Measurements from ENCODE around the gene OSBP2.

OSBP2 gene

DNA sequence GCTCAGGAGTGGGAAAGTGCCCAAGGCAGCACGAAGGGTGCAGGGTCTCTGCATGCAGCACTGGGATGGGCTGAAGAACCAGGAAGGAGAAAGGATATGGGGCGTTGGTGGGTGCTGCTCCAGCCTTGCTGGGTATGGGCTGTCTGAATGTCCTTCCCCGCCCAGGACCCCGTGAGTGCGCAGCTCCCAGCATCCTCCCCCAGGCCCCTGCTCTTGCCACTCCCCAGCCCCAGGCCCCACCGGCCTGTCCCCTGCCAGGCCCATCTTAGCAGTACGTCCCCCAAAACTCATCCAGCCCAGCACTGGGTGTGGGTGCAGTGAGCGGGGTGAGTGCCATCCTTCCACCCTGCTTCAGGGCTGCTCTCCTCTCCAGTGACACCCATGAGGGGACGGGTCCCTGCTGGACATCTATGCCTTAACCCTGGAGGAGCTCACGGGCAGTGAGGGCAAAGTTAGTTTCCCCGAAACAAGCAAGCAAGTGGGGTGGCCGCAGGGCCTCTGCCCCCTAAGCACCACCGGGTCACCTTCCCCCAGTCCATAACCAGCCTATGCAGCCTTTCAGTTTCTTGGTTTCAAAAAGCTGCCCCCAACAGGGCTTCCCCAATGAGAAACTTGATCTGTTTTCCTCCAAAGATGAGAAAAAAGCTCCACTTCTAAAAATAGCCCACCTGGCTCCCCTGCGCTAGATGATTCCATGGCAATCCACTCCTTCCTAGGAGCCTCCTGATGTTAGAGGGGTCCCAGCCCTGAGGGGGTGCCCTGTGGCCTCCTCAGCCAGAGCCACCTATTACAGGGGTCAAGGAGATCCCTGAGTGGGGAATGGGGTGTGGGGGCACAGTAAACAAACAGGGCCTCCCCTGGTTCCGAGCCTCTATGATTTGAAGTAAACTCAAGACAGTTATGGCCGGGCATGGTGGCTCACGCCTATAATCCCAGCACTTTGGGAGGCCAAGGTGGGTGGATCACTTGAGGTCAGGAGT is 170.1 kb downstream of the OSBP2 start:
- in situ Hi-C loops (cut with MboI; ENCODE audit: low sequenced_read_pairs), result no loop called here

DNA sequence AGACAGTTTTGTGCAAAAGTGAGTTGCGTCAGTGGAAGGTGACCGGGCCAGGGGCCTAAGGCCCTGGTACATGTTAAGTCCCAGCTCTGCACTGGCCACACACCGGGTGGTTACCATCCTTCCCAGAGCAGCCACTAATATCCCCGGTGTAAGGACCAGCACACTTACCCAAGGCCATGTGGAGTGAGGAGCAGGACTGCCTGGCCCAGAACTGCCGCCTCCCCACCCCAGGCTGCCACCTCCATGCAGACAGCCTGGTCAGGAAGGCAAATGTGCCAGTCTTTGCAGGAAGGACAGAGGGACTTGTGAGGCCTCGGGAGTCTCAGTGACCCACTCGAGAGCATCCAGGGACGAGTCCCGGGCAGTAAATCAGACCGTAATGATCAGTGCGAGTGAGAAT is 171.0 kb downstream of the OSBP2 start:
- in situ Hi-C loops (cut with MboI; ENCODE audit: low sequenced_read_pairs), result no loop called here

DNA sequence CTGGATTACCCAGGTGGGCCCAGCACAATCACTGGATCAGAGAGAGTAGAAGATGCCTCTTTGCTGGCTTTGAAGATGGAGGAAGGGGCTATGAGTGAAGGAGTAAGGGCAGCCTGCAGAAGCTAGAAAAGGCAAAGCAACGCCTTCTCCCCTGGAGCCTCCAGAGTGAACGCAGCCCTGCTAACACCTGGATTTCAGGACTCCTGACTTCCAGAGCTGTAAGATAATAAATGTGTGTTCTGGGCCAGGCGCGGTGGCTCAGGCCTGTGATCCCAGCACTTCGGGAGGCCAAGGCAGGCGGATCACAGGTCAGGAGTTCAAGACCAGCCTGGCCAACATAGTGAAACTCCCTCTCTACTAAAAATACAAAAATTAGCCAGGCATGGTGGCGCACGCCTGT is 171.5 kb downstream of the OSBP2 start:
- in situ Hi-C loops (cut with MboI; ENCODE audit: low sequenced_read_pairs), result no loop called here

DNA sequence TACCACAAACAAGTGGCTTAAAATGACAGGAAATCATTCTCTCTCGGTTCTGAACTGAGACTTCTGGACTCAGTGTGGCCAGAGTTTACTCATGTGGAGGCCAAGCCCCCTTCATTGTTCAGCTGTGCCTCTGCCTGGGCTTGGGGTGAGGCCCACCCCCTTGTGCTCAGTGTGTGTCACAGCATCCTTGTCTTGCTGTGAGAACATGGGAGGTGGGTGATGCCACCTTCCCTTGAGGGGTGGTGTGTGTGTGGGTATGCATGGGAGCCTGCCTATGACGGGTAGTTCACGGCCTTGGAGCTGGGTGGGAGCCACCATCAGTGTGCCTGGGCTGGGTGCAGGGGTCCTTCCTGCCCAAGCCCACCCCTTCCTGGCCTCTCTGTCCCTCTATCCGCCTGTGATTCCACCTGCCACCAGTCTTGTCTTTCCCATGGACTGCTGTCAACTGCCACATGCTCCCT is 172.2 kb downstream of the OSBP2 start:
- in situ Hi-C loops (cut with MboI; ENCODE audit: low sequenced_read_pairs), result no loop called here

DNA sequence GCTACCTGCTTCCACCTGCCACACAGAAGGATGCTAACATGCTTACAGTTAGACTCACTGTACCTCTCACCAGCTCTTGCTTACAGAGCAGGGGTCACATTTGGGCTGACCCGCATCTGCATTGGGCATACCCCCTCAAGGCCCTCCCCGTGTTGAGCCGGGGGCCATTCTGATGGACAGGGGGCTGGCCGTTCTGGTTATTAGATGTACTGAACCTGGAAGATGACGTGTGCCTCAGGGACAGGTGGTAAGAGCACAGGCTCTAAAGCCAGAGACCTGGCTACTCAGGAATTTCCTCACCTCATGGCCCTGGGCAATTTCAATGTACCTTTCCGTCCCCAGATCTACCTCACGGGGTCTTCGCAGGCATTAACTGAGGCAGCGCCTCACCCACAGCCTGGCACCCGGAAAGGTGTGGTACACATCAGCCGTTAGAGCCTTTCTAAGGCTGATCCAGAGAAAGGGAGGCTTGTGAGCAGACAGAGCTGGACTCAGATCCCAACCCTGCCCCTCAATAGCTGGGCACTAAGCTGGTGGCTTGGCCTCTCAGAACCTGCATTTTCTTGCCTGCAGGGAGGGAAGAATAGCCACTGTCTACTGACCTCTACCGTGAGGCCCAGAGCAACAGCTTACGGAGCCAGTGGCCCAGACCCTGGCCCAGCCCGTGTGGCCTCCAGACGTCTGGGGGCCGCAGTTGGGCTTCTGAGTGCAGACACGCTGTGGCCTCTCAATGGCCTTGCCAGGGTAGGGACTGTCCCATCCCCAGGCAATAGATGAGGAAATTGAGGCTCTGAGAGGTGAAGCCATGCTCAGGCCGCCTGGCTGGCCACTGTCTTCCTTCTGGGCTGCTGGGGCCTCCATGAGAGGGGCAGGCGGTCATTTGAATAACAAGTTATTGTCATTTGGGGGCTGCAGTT is 173.3 kb downstream of the OSBP2 start:
- in situ Hi-C loops (cut with MboI; ENCODE audit: low sequenced_read_pairs), result no loop called here

DNA sequence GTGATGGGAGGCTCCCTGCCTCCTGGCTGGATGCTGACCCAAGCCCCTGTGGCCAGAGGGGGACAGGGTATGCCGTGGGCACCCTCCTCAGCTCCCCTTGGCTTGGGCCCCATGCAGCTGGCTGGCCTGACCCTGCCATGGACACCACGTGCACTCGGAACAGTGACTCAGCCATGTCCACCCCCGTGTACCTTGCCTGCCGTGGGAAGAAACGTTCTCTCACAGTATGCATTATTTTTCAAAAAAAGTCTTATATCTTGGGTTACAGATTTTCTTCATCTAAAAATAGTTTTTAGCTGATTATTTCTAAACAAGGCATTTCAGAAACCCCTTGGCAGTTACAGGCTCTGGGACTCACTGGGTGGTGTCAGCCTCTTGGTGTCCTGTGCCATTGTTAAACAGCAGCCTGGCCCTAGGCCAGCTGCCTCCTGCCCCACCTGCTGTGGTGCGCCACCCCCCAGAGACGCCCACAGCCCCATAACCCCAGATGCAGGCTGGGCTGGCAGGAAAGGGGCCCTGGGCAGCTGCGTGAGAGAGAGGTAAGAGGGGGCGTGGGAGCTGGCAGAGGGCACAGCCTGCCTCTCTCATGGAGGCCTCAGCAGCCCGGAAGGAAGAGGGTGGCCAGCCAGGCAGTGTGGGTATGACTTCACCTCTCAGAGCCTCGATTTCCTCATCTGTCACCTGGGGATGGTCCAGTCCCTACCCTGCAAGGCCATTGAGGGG is 174.2 kb downstream of the OSBP2 start:
- in situ Hi-C loops (cut with MboI; ENCODE audit: low sequenced_read_pairs), result no loop called here

DNA sequence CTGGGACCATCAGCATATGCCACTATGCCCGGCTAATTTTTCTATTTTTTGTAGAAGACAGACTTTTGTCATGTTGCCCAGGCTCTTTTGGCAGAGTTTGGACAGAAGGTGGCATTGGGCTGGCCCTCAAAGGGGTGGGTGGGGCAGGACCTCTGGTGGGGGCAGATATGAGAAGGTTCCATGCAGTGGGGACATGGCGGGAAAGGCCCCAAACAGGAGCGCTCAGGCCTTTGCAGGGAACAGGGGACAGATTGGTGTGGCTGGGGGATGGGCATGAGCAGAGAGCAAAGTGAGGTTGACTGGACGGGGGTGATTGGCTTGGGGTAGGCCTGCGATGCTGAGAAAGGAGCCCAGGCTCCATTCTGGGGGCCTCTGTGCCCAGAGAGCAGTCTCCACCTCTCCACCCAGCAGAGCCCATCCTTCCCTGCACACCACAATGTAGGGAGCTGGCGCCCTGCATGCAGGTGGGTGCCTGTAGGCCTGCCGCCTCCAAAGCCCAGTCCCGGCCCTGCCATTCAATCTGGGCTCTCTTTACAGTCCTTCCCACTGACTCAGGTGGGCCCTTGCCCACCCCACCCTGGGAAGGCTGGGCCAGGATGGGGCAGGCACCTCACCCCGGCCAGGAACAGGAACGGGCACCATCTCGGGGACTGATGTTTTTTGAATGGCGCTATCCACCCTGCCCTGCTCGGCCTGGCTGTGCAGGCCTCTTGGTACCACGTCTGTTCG is 175.2 kb downstream of the OSBP2 start:
- in situ Hi-C loops (cut with MboI; ENCODE audit: low sequenced_read_pairs), result no loop called here

DNA sequence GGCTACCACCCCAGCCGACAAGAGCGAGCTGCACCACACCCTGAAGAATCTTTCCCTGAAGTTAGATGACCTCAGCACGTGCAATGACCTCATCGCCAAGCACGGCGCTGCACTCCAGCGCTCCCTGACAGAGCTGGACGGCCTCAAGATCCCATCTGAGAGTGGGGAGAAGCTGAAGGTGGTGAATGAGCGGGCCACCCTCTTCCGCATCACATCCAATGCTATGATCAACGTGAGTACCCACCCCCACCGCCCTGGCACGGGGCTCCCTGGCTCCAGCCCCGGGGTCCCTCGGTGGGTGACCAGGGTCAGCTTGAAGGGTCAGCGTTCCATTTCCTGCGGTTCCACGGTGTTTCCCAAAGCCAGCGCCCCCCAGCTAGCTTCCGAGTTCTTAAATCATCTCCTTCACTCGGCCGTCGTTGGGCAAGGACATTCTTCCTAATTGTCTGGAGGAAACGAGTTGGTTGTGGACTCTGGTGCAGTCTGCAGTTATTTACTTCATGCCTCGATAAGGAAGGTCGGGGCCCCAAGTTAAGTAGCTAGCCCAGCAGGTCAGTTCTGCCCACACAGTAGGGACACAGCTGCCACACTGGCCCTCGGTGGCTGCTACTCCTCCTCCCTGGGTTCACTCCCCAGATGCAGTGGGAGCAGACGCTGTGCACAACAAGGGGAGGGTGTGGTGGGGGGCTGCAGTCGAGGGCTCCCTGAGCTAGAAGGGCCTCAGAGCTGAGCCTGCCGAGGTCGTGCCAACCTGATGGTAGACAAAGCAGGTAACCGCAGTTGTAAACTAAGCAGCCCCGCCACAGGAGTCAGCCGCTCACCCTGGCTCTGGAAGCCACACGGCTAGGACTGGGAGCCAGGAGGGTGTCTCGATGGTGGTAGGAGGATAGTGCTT is 176.0 kb downstream of the OSBP2 start:
- in situ Hi-C loops (cut with MboI; ENCODE audit: low sequenced_read_pairs), result no loop called here

DNA sequence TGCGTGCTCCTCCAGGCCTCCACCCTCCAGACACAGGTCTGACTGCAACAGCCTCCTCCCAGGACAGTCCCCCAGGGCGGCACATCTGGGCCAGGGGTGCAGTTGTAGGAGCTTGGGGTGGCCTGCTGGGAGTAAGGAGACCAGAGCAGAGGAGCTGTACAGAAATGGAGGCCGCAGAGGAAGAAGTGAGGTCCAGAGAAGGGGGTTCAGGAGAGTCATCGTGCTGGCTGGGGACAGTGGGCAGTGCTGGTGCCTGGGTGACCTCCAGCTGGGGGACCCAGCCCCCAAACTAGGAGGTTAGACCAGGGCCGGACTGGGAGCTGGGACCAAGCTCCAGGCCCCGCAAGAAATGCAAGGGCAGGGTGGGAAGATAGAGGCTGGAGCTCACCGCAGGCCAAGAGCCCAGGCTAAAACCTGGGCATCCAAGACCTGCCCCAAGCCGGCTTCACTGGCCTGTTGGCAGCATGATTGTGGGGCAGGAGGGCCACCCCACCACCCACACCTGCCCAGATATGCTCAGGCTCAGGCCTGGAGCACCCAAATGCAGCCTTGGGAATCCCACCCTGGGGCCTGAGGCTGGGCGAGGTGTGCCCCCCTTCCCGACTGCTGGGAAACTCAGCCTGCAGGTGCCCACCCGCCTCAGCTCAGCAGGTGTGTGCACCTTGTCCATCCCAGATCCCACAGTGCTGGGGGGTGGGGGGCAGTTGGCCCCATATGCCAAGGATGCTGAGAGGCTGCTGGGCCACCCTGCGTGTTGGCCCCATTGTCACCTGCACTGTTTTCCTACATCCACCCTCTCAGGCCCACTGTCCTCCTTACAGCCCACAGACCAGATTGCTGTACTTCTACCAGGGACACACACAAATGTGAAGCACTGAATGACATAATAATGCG is 177.0 kb downstream of the OSBP2 start:
- in situ Hi-C loops (cut with MboI; ENCODE audit: low sequenced_read_pairs), result no loop called here

DNA sequence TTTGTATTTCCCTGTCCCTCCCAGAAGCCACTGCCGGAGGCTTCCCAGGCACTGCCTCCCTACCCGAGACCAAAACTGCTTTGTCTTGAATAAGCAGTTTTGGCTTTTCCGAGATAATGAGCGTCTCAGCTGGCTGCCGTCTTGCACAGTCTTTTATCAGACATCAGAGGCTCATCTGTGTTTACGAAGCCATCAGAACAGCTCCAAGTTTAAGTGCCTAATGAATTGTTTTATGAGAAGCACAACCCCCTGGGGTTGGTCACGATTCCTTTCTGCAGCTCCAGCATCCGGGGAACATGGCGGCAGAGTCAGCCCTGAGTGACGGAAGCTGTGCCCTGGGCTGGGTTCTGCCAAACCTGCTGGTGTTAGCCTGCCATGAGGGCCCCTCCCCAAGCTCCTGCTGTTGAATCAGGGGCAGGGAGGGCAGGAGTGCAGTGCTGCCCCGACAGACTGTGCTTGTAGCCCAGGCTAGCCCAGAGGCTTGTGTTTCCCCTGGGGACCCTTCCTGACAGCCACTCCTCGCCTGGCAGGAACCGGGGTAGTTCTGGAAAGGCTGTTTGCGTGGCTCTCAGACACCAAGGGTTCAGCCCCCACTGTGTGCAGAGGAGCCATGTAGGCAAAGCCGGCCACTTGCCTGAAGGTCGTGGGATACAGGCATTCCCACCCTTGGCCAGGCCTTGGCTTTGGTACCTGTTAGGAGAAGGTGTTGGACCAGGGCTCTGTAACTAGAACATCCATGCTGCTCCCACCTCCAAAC is 177.8 kb downstream of the OSBP2 start:
- in situ Hi-C loops (cut with MboI; ENCODE audit: low sequenced_read_pairs), result no loop called here

DNA sequence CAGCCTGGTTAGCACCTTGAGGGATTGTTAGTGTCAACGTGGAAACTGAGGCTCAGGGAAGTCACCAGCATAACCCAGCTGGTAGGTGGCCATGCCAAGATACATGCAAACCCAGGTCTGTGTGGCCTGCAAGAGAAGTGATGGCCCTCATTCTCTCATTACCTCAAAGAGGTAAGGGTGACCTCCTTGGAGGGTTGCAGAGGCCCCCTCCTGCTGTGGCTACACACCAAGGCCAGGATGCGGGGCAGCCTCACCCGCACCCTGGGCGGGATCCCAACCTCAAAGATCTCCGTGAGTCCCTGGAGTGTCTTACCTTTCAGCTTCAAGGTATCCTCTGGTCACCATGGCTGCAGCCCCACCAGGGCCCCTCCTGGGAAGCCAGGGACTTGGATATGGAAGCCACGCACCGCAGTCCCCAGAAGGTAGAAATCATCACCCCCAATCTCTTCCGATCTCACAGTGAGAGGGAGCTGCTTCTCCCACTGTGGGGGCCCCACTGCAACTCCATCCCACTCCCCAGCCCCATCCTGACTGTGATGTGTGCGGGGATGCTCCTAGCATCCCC is 178.5 kb downstream of the OSBP2 start:
- in situ Hi-C loops (cut with MboI; ENCODE audit: low sequenced_read_pairs), result no loop called here

DNA sequence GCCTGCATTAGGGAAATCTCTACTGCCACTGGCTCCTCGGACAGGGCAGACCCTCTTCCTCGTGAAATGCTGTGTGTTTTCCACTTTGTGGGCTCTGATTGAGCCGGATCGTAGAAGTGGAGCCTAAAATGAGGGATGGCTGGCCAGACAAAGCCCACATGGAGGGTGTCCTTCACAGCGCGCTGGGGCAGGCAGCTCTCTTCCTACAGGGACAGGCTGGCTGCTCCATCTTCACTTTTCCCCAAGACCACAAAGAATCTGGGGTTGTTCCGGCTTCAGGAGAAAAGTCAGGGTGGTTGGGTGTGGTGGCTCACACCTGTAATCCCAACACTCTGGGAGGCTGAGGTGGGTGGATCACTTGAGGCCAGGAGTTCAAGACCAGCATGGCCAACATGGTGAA is 179.0 kb downstream of the OSBP2 start:
- in situ Hi-C loops (cut with MboI; ENCODE audit: low sequenced_read_pairs), result no loop called here

DNA sequence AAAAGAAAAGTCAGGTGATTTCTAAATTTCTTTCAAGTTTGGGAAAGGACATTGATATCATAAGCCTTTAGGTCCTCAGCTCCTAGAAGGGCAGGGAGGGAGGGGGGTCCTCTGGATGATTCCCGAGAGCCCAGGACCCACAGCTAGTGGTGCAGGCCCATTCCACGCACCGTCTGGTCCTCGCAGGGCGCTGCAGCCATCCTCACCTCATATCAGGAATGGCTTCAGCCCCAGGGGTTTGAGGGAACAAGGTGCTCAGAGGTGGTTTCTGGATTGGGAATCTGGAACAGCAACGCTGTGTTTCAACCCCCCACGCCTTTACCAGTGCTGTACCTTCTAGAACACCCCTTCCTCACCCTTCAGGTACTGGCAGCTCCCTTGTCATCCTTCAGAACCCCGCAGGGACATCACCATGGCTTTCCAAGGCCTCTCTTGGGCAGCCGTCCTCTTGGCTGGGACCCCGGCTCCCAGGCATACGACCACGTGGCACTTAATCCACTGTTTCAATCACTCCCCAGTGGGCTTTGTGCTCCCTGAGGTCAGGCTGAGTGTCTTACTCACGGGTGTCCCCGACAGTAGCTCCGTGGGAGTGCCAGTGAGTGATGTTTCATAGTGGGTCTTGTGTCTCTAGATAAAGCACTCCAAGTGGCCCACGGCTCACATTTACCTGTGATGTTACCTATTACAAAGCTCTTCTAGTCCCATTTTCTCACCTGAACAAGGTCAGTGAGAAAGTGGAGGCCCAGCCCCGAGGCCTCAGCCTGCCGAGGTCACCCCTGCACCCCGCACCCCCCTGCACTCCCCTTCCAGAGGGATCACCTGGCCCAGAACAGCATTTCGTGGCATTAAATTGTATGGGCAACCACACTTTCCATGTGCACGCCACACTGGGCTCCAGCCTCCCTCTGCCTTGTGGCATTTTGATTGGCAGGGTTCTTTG is 180.0 kb downstream of the OSBP2 start:
- in situ Hi-C loops (cut with MboI; ENCODE audit: low sequenced_read_pairs), result no loop called here

DNA sequence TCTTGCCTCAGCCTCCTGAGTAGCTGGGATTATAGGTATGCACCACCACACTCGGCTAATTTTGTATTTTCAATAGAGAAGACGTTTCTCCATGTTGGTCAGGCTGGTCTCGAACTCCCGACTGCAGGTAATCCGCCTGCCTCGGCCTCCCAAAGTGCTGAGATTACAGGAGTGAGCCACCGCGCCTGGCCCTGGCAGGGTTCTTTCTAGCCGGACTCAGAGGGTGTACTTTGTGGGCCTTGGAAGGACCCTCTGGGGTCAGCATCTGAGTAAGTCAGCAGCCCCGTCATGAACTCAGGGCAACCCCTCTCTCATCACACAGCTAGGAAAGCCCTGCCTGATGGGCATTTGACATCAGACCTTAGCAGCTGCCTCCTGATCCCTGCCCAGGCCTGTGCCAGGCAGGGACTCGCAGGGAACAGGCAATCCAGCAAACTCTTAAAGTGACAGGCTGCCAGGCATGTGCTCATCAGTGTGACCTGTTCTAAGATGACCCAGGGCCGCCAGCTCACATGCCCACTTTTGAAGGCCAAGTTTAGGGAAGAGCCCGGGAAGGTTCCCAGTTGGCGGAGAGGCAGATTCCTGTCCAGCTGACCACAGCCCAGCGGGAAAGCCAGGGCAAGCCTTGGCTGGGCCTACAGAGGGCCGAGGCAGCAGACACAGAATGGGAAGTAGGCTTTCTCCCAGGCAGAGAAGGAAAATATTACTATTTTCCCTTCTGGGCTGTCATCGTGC is 181.0 kb downstream of the OSBP2 start:
- in situ Hi-C loops (cut with MboI; ENCODE audit: low sequenced_read_pairs), result no loop called here

DNA sequence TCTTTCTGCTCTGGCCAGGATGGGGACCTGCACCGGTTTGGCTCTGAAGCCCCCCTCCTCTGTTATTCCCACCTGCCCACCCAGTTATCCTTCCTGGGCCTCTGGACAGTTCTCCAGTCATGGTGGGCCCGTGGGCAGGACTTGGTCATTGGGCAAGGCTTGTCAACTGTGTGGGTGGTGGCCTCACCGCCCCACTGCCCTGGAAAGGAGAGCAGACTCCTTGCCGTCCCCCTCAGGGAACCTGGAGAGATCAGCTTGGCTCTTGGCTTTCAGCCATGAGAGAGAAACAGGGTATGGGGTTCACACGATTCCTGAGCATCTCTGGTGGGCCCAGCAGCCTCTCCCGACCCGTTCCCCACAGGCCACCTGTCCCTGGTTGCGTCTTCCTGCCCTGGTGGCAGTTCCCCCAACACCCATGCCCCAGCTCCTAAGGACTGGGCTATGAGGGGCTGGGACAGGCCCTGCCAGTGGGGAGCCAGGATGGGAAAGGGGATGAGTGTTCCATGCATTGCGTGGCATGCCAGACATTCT is 181.6 kb downstream of the OSBP2 start:
- in situ Hi-C loops (cut with MboI; ENCODE audit: low sequenced_read_pairs), result no loop called here

All from HL-60/S4 treated with retinoic acid at 250 ng/mL for 4 days and 3 days (cell line).